ENCODE measurements around the gene GALNT2. TPM values are rescaled to one million over a fixed set of nuclear protein-coding genes. Genes with fewer than 3 reads are reported as not detected.
A peak's percentile ranks its signal among the peaks of the same experiment; 100 is the strongest.

Gene GALNT2
- total and polyA plus RNA-seq, 2 experiments from 2014 or later: 17.8 to 48.3 TPM

- Mint-ChIP-seq H3K9me3 (no peaks in the 10 kb centered on the region), H3K4me3 (no peak overlapping the region), H3K4me1 (peaks cover 54% of the 10 kb centered on the region), H3K27ac (no peak overlapping the region), H3K27me3 (ENCODE audit: insufficient read depth, low read depth, poor library complexity) (no peaks in the 10 kb centered on the region), H3K36me3 (ENCODE audit: low read depth) (no peaks in the 10 kb centered on the region)
- Histone ChIP-seq H4K20me1 (replicated peaks; ENCODE audit: insufficient read depth) (peaks cover 33% of the 10 kb centered on the region), H3K4me1 (ENCODE audit: insufficient read depth) (peaks cover 8% of the 10 kb centered on the region), H3F3A (replicated peaks; ENCODE audit: low read depth) (no peaks in the 10 kb centered on the region), H3K4me3 (no peak overlapping the region), H3K4me2 (no peak overlapping the region), H3K27ac (ENCODE audit: low read depth) (no peak overlapping the region), H2AFZ (no peak overlapping the region), H3K27me3 (ENCODE audit: insufficient read depth) (peaks cover 5% of the 10 kb centered on the region; the same call in 1 of the 2 replicates), H3K9me2 (ENCODE audit: insufficient read depth) (no peaks in the 10 kb centered on the region), H3K36me3 (ENCODE audit: insufficient read depth) (no peaks in the 10 kb centered on the region), H3K79me2 (replicated peaks; ENCODE audit: insufficient read depth) (peaks cover 97% of the 10 kb centered on the region)
- no peak for DNase-seq (ENCODE audit: low spot score)
- TF ChIP-seq CTCF (conservative IDR thresholded peaks at IDR 0.05; ENCODE audit: low read depth in 2 of 2) (0 out of 4 replicates have a peak, but pooled peaks of 1 of the 2 experiments have one; percentile 3), ZNF331 (CRISPR knock-in tag; IDR thresholded peaks at IDR 0.05; ENCODE audit: low read depth) (no peak)
- no peak for ATAC-seq
Measured at GRCh38 chr1:230074270-230074669, 7.2 kb downstream of the GALNT2 start.

- Histone ChIP-seq H4K20me1 (replicated peaks; ENCODE audit: insufficient read depth) (peaks cover 31% of the 10 kb centered on the region), H3K36me3 (ENCODE audit: insufficient read depth) (no peaks in the 10 kb centered on the region), H3K27me3 (ENCODE audit: insufficient read depth) (peaks cover under 1% of the 10 kb centered on the region; the same call in 1 of the 2 replicates), H3K9me2 (ENCODE audit: insufficient read depth) (no peaks in the 10 kb centered on the region), H3K4me2 (no peak overlapping the region), H3K79me2 (replicated peaks; ENCODE audit: insufficient read depth) (peaks cover 97% of the 10 kb centered on the region), H2AFZ (no peak overlapping the region), H3K4me3 (no peak overlapping the region), H3K27ac (ENCODE audit: low read depth) (no peak overlapping the region), H3F3A (replicated peaks; ENCODE audit: low read depth) (no peaks in the 10 kb centered on the region), H3K4me1 (ENCODE audit: insufficient read depth) (peaks cover 11% of the 10 kb centered on the region; the same call in 1 of the 2 replicates)
- ATAC-seq: no peak
- Mint-ChIP-seq H3K4me3 (no peak overlapping the region), H3K27ac (no peak overlapping the region), H3K36me3 (ENCODE audit: low read depth) (no peaks in the 10 kb centered on the region), H3K9me3 (no peaks in the 10 kb centered on the region), H3K4me1 (peaks cover 54% of the 10 kb centered on the region), H3K27me3 (ENCODE audit: insufficient read depth, low read depth, poor library complexity) (no peaks in the 10 kb centered on the region)
- no peak for DNase-seq (ENCODE audit: low spot score)
- TF ChIP-seq ZNF331 (CRISPR knock-in tag; IDR thresholded peaks at IDR 0.05; ENCODE audit: low read depth): no peak
- TF ChIP-seq CTCF (conservative IDR thresholded peaks at IDR 0.05; ENCODE audit: low read depth in 2 of 2): no peak
- TF ChIP-seq ETS1 (IDR thresholded peaks at IDR 0.05): no peak
- TF ChIP-seq CREB1 (CRISPR knock-in tag; IDR thresholded peaks at IDR 0.05; ENCODE audit: low read depth): no peak
- TF ChIP-seq REST (IDR thresholded peaks at IDR 0.05; ENCODE audit: unreplicated experiment): no peak
- TF ChIP-seq ZNF114 (CRISPR knock-in tag; IDR thresholded peaks at IDR 0.05): no peak
- no peak for TF ChIP-seq JUNB (IDR thresholded peaks at IDR 0.05; ENCODE audit: unreplicated experiment)
Measured at GRCh38 chr1:230074762-230075161, 7.7 kb downstream of the GALNT2 start.

Data from GM23338 (cell line).